PFSK-1 (cell line): ENCODE measurements around the gene MAPK8.

Experiments
- FOXP2 ChIP-seq: optimal IDR thresholded peaks from 2 replicates; pipeline ENCODE3; 2011; ENCODE audit warnings: borderline replicate concordance, control low read depth, inconsistent platforms; ENCODE audit not compliant: insufficient read depth; ENCODE audit errors: extremely low read length, extremely low read depth
- POLR2AphosphoS5 ChIP-seq: IDR thresholded peaks from 2 replicates; pipeline ENCODE4 v1.6.1; 2012; ENCODE audit warnings: low read depth, mild to moderate bottlenecking, control low read depth, low read length, moderate library complexity
- SIN3A ChIP-seq: IDR thresholded peaks from 2 replicates; pipeline ENCODE4 v1.6.1; 2012; ENCODE audit warnings: mild to moderate bottlenecking, low read length, moderate library complexity, borderline replicate concordance; ENCODE audit not compliant: insufficient read depth
- TAF1 ChIP-seq: IDR thresholded peaks from 2 replicates; pipeline ENCODE4 v1.6.1; 2012; ENCODE audit warnings: low read length, control low read depth, borderline replicate concordance; ENCODE audit not compliant: insufficient read depth
- TF ChIP-seq, protein P1 (sequence below), 2 experiments: IDR thresholded peaks; 2 replicates each; pipeline versions ENCODE4 v1.6.1 to v1.8.0; 2011 to 2012; ENCODE audit warnings: low read depth in 2 of 2, low read length in 2 of 2, control low read depth in 1 of 2, inconsistent platforms in 1 of 2, mild to moderate bottlenecking in 1 of 2, moderate library complexity in 1 of 2; ENCODE audit not compliant: insufficient read depth in 1 of 2

Gene MAPK8

DNA sequence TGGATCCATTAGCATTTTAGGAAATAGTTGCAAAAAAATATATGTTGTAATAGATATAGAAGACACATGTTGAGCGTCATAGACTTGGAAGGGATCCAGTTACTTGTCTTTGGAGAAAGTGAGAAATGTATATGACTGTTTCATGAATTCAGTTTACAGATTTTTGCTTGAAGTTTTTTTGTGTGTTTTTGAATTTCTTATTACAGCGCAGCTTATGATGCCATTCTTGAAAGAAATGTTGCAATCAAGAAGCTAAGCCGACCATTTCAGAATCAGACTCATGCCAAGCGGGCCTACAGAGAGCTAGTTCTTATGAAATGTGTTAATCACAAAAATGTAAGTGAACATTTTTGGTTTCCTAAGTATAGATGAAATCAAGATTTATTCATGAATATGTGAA is 98.2 kb downstream of the MAPK8 start:
- TF ChIP-seq SIN3A (no peak), FOXP2 (no peak), POLR2AphosphoS5 (no peak), TAF1 (no peak)
- TF ChIP-seq, protein P1, sequence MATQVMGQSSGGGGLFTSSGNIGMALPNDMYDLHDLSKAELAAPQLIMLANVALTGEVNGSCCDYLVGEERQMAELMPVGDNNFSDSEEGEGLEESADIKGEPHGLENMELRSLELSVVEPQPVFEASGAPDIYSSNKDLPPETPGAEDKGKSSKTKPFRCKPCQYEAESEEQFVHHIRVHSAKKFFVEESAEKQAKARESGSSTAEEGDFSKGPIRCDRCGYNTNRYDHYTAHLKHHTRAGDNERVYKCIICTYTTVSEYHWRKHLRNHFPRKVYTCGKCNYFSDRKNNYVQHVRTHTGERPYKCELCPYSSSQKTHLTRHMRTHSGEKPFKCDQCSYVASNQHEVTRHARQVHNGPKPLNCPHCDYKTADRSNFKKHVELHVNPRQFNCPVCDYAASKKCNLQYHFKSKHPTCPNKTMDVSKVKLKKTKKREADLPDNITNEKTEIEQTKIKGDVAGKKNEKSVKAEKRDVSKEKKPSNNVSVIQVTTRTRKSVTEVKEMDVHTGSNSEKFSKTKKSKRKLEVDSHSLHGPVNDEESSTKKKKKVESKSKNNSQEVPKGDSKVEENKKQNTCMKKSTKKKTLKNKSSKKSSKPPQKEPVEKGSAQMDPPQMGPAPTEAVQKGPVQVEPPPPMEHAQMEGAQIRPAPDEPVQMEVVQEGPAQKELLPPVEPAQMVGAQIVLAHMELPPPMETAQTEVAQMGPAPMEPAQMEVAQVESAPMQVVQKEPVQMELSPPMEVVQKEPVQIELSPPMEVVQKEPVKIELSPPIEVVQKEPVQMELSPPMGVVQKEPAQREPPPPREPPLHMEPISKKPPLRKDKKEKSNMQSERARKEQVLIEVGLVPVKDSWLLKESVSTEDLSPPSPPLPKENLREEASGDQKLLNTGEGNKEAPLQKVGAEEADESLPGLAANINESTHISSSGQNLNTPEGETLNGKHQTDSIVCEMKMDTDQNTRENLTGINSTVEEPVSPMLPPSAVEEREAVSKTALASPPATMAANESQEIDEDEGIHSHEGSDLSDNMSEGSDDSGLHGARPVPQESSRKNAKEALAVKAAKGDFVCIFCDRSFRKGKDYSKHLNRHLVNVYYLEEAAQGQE (IDR thresholded peaks at IDR 0.05; ENCODE audit: insufficient read depth in 1 of 2, low read depth in 2 of 2, low read length in 2 of 2), result no peak

DNA sequence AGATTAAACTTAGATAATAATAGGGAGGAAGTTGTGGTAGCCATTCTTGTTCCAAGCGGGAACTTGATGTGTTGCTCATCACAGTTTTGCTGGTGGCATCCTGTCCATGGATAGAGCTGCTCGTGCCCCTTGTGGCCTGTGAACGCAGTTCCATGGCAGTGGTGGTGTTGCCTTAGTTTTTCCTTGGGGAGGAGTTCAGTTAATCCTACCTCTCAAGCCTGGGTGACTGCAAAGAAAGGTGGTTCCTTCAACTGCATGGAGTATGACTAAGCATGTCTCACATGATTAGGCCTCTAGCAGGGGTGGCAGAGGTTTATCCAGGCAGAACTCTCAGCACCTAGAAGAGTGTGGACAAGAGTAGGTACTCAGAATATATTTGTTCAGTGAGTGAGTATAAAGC is 99.7 kb downstream of the MAPK8 start:
- no peak for TF ChIP-seq FOXP2
- TF ChIP-seq, protein P1 (IDR thresholded peaks at IDR 0.05; ENCODE audit: insufficient read depth in 1 of 2, low read depth in 2 of 2, low read length in 2 of 2), result no peak
- no peak for TF ChIP-seq POLR2AphosphoS5
- TF ChIP-seq SIN3A, result no peak
- no peak for TF ChIP-seq TAF1

DNA sequence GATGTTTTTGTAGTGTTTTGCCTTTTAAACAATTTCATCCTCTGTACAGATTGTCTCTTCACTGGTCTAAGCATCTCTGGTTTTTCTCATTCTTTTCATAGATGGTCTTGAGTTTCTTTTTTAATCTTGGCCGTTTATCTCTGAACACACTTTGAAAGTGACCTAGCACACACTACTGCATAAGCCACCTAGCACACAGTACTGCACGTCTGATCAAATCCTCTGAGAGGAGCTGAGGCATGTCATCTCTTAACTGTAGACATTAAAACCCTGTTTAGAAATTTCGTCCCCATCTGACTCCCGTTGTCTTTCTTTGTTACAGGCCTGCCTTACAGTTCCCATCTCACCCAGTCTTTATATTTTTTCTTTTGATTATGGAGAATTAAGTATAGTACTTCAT is 100.2 kb downstream of the MAPK8 start:
- TF ChIP-seq SIN3A, result no peak
- no peak for TF ChIP-seq POLR2AphosphoS5
- no peak for TF ChIP-seq TAF1
- TF ChIP-seq FOXP2, result no peak
- TF ChIP-seq, protein P1 (IDR thresholded peaks at IDR 0.05; ENCODE audit: insufficient read depth in 1 of 2, low read depth in 2 of 2, low read length in 2 of 2), result no peak

GRCh38 chr10:48410503-48410902 is 104.0 kb downstream of the MAPK8 start:
- no peak for TF ChIP-seq FOXP2
- TF ChIP-seq, protein P1 (IDR thresholded peaks at IDR 0.05; ENCODE audit: insufficient read depth in 1 of 2, low read depth in 2 of 2, low read length in 2 of 2), result no peak
- no peak for TF ChIP-seq TAF1
- TF ChIP-seq POLR2AphosphoS5, result no peak
- no peak for TF ChIP-seq SIN3A

GRCh38 chr10:48411510-48411909 is 105.0 kb downstream of the MAPK8 start:
- no peak for TF ChIP-seq TAF1
- no peak for TF ChIP-seq SIN3A
- no peak for TF ChIP-seq FOXP2
- TF ChIP-seq, protein P1 (IDR thresholded peaks at IDR 0.05; ENCODE audit: insufficient read depth in 1 of 2, low read depth in 2 of 2, low read length in 2 of 2), result no peak
- no peak for TF ChIP-seq POLR2AphosphoS5
